HG03520 (cell line): ENCODE results near the gene ZNF79.

Experiments used
- ATAC-seq: cut with Tn5 transposase; IDR thresholded peaks from one replicate; pipeline ENCODE4 v1.9.1; 2021; ENCODE audit warnings: mild to moderate bottlenecking, moderate library complexity; ENCODE audit not compliant: unreplicated experiment

The ZNF79 gene

GRCh38 chr9:127397646-127398274, 26.4 kb upstream of the ZNF79 start:
- ATAC-seq: no peak

- no peak for ATAC-seq
Observed at GRCh38 chr9:127398275-127398647, 25.9 kb upstream of the ZNF79 start.

- ATAC-seq: no peak
Observed at GRCh38 chr9:127398715-127399400, 25.3 kb upstream of the ZNF79 start.

GRCh38 chr9:127399736-127400269, 24.4 kb upstream of the ZNF79 start:
- no peak for ATAC-seq

- ATAC-seq: no peak
Observed at GRCh38 chr9:127402401-127403090, 21.6 kb upstream of the ZNF79 start.

GRCh38 chr9:127403507-127404192, 20.5 kb upstream of the ZNF79 start:
- no peak for ATAC-seq

- ATAC-seq: no peak
Observed at GRCh38 chr9:127404631-127405030, 19.6 kb upstream of the ZNF79 start.

- ATAC-seq: no peak
Observed at GRCh38 chr9:127405344-127406125, 18.6 kb upstream of the ZNF79 start.

GRCh38 chr9:127406799-127407491, 17.2 kb upstream of the ZNF79 start:
- no peak for ATAC-seq

GRCh38 chr9:127407492-127407843, 16.7 kb upstream of the ZNF79 start:
- no peak for ATAC-seq

GRCh38 chr9:127411122-127411521, 13.1 kb upstream of the ZNF79 start:
- no peak for ATAC-seq

GRCh38 chr9:127415141-127415540, 9.0 kb upstream of the ZNF79 start:
- ATAC-seq: no peak

GRCh38 chr9:127415657-127416056, 8.5 kb upstream of the ZNF79 start:
- no peak for ATAC-seq

- no peak for ATAC-seq
Observed at GRCh38 chr9:127417131-127418036, 6.8 kb upstream of the ZNF79 start.

- ATAC-seq: no peak
Observed at GRCh38 chr9:127418037-127418471, 6.1 kb upstream of the ZNF79 start.

- ATAC-seq: no peak
Observed at GRCh38 chr9:127419348-127419747, 4.8 kb upstream of the ZNF79 start.

GRCh38 chr9:127421057-127421456, 3.1 kb upstream of the ZNF79 start:
- ATAC-seq: no peak

- no peak for ATAC-seq
Observed at GRCh38 chr9:127422133-127422782, 1.9 kb upstream of the ZNF79 start.
